Lung (tissue), 12 donors: Measurements from ENCODE around the gene ERBB3. TPM values are rescaled to one million over a fixed set of nuclear protein-coding genes. Genes with fewer than 3 reads are reported as not detected.

Experiments
- ATAC-seq: fragments of 200-7000 bp; cut with Tn5 transposase; one replicate; pipeline ENCODE4 v1.9.1; 2020; ENCODE audit warnings: moderate number of reproducible peaks; ENCODE audit not compliant: insufficient read depth, low FRiP score
- DNase-seq, 3 donors: peaks; one replicate each; pipeline ENCODE4 v3.0.0-alpha.2; 2013 to 2017
- H3K27ac ChIP-seq, 2 donors: one replicate each; pipeline ENCODE4 v1.5.1; 2013; ENCODE audit warnings: mild to moderate bottlenecking in 2 of 2, moderate library complexity in 2 of 2, control low read depth in 1 of 2, inconsistent platforms in 1 of 2, low read depth in 1 of 2, low read length in 1 of 2
- H3K27me3 ChIP-seq, 3 donors: one replicate each; pipeline ENCODE4 v1.5.1; 2013; ENCODE audit warnings: low read length in 2 of 3; ENCODE audit not compliant: control insufficient read depth in 3 of 3, insufficient read depth in 3 of 3
- H3K36me3 ChIP-seq, 4 donors: one replicate each; pipeline ENCODE4 v1.5.1; 2013; ENCODE audit warnings: low read length in 4 of 4, mild to moderate bottlenecking in 1 of 4, moderate library complexity in 1 of 4; ENCODE audit not compliant: control insufficient read depth in 4 of 4, insufficient read depth in 4 of 4
- H3K4me1 ChIP-seq, 5 donors: one replicate each; pipeline ENCODE4 v1.5.1; 2013; ENCODE audit warnings: low read length in 5 of 5, mild to moderate bottlenecking in 2 of 5, moderate library complexity in 1 of 5; ENCODE audit not compliant: control insufficient read depth in 5 of 5, insufficient read depth in 5 of 5
- H3K4me3 ChIP-seq: one replicate; pipeline ENCODE4 v1.5.1; 2013; ENCODE audit warnings: mild to moderate bottlenecking, control low read depth, moderate library complexity
- H3K9ac ChIP-seq, 2 donors: one replicate each; pipeline ENCODE4 v1.5.1; 2013; ENCODE audit warnings: low read length in 2 of 2, control low read depth in 1 of 2; ENCODE audit not compliant: insufficient read depth in 1 of 2
- H3K9me3 ChIP-seq, 4 donors: one replicate each; pipeline ENCODE4 v1.5.1; 2013; ENCODE audit warnings: low read length in 3 of 4, mild to moderate bottlenecking in 1 of 4, moderate library complexity in 1 of 4; ENCODE audit not compliant: control insufficient read depth in 4 of 4, insufficient read depth in 3 of 4
- WGBS, 2 donors: extraction: QIAGEN DNeasy Blood & Tissue Kit; methylation state at CpG; one replicate each; pipeline ENCODE4 v1.1.7; 2013; 5-methylcytosine and 5-hydroxymethylcytosine counted together
- polyA plus RNA-seq, 2 donors: library from polyadenylated mRNA; stranded (reverse); fragments of 200-250 nt; gene quantifications; one replicate each; pipeline ENCODE4 v1.2.1, GENCODE V29; 2013
- total RNA-seq, 2 donors: library from RNA; depleted of rRNA in 1 of 2; stranded (reverse); fragments of >200 nt in 1 of 2; gene quantifications; one replicate each; pipeline ENCODE4 v1.2.1, GENCODE V29; 2014 to 2021
- TF ChIP-seq, protein P1 (sequence below): IDR thresholded peaks from 2 replicates; pipeline ENCODE4 v1.5.1; 2012; ENCODE audit warnings: mild to moderate bottlenecking; ENCODE audit errors: control extremely low read depth, extremely low read depth
- donor health status: control.
- donor health status: control.
- donor health status: Bipolar disorder and iron deficiency.
- donor health status: healthy.
- donor health status: DM: yes; HTN: yes; CAD: no.

The ERBB3 gene
- total and polyA plus RNA-seq, 4 donors, result 31.4 to 191 (median 60.1) TPM

DNA sequence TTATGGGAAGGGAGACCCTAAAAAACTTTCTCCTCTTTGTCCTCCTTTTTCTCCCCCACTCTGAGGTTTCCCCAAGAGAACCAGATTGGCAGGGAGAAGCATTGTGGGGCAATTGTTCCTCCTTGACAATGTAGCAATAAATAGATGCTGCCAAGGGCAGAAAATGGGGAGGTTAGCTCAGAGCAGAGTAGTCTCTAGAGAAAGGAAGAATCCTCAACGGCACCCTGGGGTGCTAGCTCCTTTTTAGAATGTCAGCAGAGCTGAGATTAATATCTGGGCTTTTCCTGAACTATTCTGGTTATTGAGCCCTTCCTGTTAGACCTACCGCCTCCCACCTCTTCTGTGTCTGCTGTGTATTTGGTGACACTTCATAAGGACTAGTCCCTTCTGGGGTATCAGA lies 42.8 kb upstream of the ERBB3 start:
- no peaks in the 10 kb centered on the region for H3K9me3 ChIP-seq
- peaks cover 10 to 35% (median 21%) of the 10 kb centered on the region in 4 donors for H3K36me3 ChIP-seq
- H3K4me3 ChIP-seq, result no peak overlapping the region
- TF ChIP-seq, protein P1, sequence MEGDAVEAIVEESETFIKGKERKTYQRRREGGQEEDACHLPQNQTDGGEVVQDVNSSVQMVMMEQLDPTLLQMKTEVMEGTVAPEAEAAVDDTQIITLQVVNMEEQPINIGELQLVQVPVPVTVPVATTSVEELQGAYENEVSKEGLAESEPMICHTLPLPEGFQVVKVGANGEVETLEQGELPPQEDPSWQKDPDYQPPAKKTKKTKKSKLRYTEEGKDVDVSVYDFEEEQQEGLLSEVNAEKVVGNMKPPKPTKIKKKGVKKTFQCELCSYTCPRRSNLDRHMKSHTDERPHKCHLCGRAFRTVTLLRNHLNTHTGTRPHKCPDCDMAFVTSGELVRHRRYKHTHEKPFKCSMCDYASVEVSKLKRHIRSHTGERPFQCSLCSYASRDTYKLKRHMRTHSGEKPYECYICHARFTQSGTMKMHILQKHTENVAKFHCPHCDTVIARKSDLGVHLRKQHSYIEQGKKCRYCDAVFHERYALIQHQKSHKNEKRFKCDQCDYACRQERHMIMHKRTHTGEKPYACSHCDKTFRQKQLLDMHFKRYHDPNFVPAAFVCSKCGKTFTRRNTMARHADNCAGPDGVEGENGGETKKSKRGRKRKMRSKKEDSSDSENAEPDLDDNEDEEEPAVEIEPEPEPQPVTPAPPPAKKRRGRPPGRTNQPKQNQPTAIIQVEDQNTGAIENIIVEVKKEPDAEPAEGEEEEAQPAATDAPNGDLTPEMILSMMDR, result no peak
- H3K27ac ChIP-seq, result no peak overlapping the region
- DNase-seq, result no peak
- ATAC-seq, result no peak
- no peak overlapping the region for H3K9ac ChIP-seq
- no peaks in the 10 kb centered on the region for H3K27me3 ChIP-seq
- 47 to 66% methylated on average over 2 of the region's 2 CpGs for WGBS, 2 donors
- peaks cover 0 to 4% (median 0%) of the 10 kb centered on the region in 5 donors for H3K4me1 ChIP-seq

DNA sequence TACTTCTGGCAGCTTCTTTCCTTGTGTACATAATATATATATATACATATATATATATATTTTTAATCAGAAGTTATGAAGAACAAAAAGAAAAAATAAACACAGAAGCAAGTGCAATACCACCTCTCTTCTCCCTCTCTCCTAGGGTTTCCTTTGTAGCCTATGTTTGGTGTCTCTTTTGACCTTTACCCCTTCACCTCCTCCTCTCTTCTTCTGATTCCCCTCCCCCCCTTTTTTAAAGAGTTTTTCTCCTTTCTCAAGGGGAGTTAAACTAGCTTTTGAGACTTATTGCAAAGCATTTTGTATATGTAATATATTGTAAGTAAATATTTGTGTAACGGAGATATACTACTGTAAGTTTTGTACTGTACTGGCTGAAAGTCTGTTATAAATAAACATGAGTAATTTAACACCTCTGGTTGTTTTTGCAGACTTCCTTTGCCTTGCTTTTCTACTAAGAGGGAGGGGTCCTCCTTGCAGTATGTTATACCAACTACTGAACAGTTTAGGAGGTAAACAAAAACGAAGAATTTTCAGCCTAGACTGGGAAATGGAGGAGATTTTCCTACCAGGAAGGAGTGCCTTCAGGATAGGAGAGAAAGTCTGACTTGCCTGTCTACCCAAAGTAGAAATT lies 41.8 kb upstream of the ERBB3 start:
- DNase-seq, result no peak

DNA sequence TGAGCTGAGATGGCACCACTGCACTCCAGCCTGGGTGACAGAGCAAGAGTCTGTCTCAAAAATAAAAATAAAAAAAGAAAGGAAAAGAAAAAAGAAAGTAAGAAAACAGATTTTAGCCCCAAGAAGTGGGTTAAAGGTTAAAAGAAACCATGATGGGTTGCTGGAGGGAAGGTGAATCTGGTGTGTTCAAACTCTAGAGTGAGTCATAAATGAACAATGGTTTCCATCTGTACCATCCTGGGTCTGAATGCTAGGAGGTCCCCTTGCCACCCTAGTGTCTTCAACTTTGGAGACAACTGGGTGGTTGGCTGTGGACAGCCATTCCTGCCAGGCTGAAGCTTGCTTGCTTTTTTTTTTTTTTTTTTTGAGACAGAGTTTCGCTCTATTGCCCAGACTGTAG lies 39.8 kb upstream of the ERBB3 start:
- Histone ChIP-seq H3K4me1 (peaks cover 0 to 10% (median 9%) of the 10 kb centered on the region in 5 donors), H3K27ac (no peak overlapping the region), H3K27me3 (no peaks in the 10 kb centered on the region), H3K9ac (no peak overlapping the region), H3K9me3 (no peaks in the 10 kb centered on the region), H3K4me3 (no peak overlapping the region), H3K36me3 (peaks cover 11 to 33% (median 18%) of the 10 kb centered on the region in 4 donors)
- TF ChIP-seq, protein P1, result no peak
- 88 to 100% methylated on average over 1 of the region's 1 CpG for WGBS, 2 donors
- DNase-seq (no peak), ATAC-seq (no peak)

More for the DNA sequence above, 41.8 kb upstream of the ERBB3 start:
- Histone ChIP-seq H3K27ac (no peak overlapping the region), H3K9ac (no peak overlapping the region), H3K4me1 (peaks cover 0 to 9% (median 7%) of the 10 kb centered on the region in 5 donors), H3K27me3 (no peaks in the 10 kb centered on the region), H3K36me3 (peaks cover 9 to 30% (median 15%) of the 10 kb centered on the region in 4 donors), H3K9me3 (no peaks in the 10 kb centered on the region), H3K4me3 (no peak overlapping the region)
- WGBS, 2 donors, result 58 to 68% methylated on average over 2 of the region's 2 CpGs
- no peak for ATAC-seq
- TF ChIP-seq, protein P1, result no peak
